Pericardium fibroblast (primary cell): ENCODE measurements around the gene DNAAF9. TPM values are rescaled to one million over a fixed set of nuclear protein-coding genes. Genes with fewer than 3 reads are reported as not detected.

Experiments used
- total RNA-seq: library from RNA; depleted of rRNA; stranded (reverse); fragments of >200 nt; gene quantifications from 2 replicates; pipeline ENCODE4 v1.2.3, GENCODE V29; 2015

DNAAF9 gene
- total RNA-seq, result 10.0 and 11.4 TPM in 2 replicates

GRCh38 chr20:3407040-3407770 is at the start of gene DNAAF9:
Gene DNAAF9 (minus strand): TSS chr20:3407669. CDS start chr20:3407557, 112 bp downstream.

Other genes starting within 250 kb of the DNAAF9 start
- 5.5 and 13.9 TPM in 2 replicates for gene FASTKD5, start 247.8 kb downstream of the DNAAF9 start, total RNA-seq
- gene UBOX5, start 247.8 kb downstream of the DNAAF9 start, total RNA-seq, result 4.0 and 4.6 TPM in 2 replicates
- 5.1 and 5.7 TPM in 2 replicates for gene LZTS3, start 234.1 kb downstream of the DNAAF9 start, total RNA-seq
- 44.4 and 54.8 TPM in 2 replicates for gene DDRGK1, start 203.0 kb downstream of the DNAAF9 start, total RNA-seq
- gene ITPA, start 198.2 kb downstream of the DNAAF9 start, total RNA-seq, result 39.9 and 44.3 TPM in 2 replicates
- 1.4 TPM in 2 replicates for gene SLC4A11, start 168.5 kb downstream of the DNAAF9 start, total RNA-seq
- 23.3 and 28.0 TPM in 2 replicates for gene ATRN, start 63.3 kb upstream of the DNAAF9 start, total RNA-seq